ENCODE data around the gene OPN4. TPM values are rescaled to one million over a fixed set of nuclear protein-coding genes. Genes with fewer than 3 reads are reported as not detected.

The OPN4 gene
- total RNA-seq, 1 experiment from 2014 or later, result not detected

DNA sequence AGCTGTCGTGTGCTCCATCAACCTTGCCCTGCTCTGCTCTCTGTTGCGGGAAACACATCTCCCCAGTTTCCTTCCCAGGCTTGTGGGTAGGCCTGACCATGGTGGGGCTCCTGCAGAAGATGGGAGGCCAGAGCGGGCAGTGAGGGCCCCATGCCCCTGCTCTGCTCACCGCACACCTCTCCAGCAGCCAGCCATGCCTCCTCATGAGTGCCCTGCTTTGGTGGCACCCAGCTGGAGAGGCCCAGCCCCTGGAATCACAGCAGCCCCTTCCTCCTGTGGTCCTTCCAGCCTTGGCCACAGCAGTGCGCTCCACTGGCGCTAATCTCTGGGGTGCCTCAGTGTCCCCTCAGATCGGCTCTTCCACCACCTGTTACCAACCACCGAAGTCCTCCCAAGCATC lies 4.2 kb upstream of the OPN4 start:
- ChIA-PET CTCF (interaction anchor here (0.6 to 0.8 kb wide), 2 partner anchors 10 to 190 kb away, joined by 3 read pairs; no protein-coding TSS in a partner anchor), POLR2A (no interaction called here)
- intact Hi-C loops (cut with micrococcal nuclease), result no loop called here
- no peak for DNase-seq (ENCODE audit: unreplicated experiment)
- Mint-ChIP-seq H3K27ac (ENCODE audit: low read depth, unreplicated experiment) (no peak overlapping the region), H3K4me1 (ENCODE audit: insufficient read depth, unreplicated experiment) (peaks cover 20% of the 10 kb centered on the region), H3K9me3 (ENCODE audit: unreplicated experiment) (no peaks in the 10 kb centered on the region), H3K4me3 (ENCODE audit: unreplicated experiment) (no peak overlapping the region), H3K27me3 (ENCODE audit: insufficient read depth, unreplicated experiment) (no peaks in the 10 kb centered on the region), H3K36me3 (ENCODE audit: insufficient read depth, unreplicated experiment) (no peaks in the 10 kb centered on the region)
- TF ChIP-seq, protein P1, sequence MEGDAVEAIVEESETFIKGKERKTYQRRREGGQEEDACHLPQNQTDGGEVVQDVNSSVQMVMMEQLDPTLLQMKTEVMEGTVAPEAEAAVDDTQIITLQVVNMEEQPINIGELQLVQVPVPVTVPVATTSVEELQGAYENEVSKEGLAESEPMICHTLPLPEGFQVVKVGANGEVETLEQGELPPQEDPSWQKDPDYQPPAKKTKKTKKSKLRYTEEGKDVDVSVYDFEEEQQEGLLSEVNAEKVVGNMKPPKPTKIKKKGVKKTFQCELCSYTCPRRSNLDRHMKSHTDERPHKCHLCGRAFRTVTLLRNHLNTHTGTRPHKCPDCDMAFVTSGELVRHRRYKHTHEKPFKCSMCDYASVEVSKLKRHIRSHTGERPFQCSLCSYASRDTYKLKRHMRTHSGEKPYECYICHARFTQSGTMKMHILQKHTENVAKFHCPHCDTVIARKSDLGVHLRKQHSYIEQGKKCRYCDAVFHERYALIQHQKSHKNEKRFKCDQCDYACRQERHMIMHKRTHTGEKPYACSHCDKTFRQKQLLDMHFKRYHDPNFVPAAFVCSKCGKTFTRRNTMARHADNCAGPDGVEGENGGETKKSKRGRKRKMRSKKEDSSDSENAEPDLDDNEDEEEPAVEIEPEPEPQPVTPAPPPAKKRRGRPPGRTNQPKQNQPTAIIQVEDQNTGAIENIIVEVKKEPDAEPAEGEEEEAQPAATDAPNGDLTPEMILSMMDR (IDR thresholded peaks at IDR 0.05; ENCODE audit: unreplicated experiment), result no peak
- BruUV-seq (replicated peaks), result no TSS peak

DNA sequence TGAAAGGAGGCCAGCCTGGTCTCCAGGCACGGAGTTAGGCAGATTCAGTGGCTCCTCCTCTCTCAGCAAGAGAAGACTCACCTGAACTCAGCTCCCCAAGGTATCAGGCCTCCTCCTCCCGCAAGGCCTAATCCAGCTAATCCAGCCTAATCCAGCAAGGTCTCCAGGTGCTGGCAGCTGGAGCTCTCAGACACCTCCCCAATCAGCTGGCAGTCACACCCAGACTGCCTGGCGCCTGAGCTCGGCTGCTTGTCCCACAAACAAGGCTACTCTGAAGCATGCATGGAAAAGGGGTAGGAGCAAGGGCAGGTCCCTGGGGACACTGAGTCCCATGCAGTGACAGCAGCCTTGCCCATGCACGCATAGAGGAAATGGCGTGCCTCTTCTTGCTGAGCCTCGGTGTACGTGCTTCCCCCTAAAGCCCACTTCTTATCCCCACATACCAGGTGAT lies 3.3 kb upstream of the OPN4 start:
- H3K9me3 Mint-ChIP-seq (ENCODE audit: unreplicated experiment), result no peaks in the 10 kb centered on the region

DNA sequence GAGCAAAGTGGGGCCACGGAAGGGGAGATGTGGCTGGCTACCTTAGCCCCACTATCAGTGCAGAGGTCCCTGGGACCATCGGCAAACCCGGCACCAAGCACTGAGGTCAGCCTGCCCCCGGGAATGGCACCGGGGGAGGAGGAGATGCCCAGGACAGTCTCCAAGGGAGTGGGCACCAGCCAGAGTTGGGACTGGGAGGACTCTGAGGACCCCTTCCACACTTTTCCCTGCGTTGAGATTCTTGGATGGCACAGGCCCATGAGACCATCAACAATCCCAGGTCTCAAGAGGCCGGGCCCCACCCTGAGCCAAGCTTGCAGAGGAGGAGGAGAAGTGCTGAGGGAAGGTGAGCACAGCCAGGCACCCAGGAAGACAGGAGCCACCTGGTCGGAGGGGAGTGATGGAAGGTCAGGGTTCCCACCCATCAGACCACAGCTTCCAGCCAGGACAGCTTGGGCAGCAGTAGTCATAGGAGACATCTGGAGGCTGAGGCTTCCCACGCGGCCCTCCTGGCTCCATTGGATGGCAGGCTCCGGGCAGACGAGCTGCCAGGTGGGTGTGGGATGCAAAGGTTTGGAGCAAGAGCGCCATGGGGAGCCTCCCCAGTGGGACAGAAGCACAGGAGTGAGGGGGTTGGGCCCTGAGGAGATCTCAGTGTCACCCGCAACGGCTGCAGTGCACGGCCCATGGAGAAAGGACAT lies 2.6 kb upstream of the OPN4 start:
- Mint-ChIP-seq H3K27ac (ENCODE audit: low read depth, unreplicated experiment) (no peak overlapping the region), H3K4me1 (ENCODE audit: insufficient read depth, unreplicated experiment) (peaks cover 20% of the 10 kb centered on the region), H3K9me3 (ENCODE audit: unreplicated experiment) (no peaks in the 10 kb centered on the region), H3K36me3 (ENCODE audit: insufficient read depth, unreplicated experiment) (no peaks in the 10 kb centered on the region), H3K4me3 (ENCODE audit: unreplicated experiment) (no peak overlapping the region), H3K27me3 (ENCODE audit: insufficient read depth, unreplicated experiment) (peaks cover under 1% of the 10 kb centered on the region)
- TF ChIP-seq, protein P1 (IDR thresholded peaks at IDR 0.05; ENCODE audit: unreplicated experiment), result no peak
- ChIA-PET CTCF (interaction anchor here (1.4 kb wide), 1 partner anchor 11 kb away, joined by 4 read pairs; no protein-coding TSS in a partner anchor), POLR2A (interaction anchor here (0.6 kb wide), 1 partner anchor 38 kb away, joined by 4 read pairs; no protein-coding TSS in a partner anchor)
- intact Hi-C loops (cut with micrococcal nuclease), result no loop called here
- no TSS peak for BruUV-seq (replicated peaks)
- no peak for DNase-seq (ENCODE audit: unreplicated experiment)

More for the DNA sequence above, 3.3 kb upstream of the OPN4 start:
- no TSS peak for BruUV-seq (replicated peaks)
- intact Hi-C loops (cut with micrococcal nuclease), result no loop called here
- Mint-ChIP-seq H3K27me3 (ENCODE audit: insufficient read depth, unreplicated experiment) (no peaks in the 10 kb centered on the region), H3K4me3 (ENCODE audit: unreplicated experiment) (no peak overlapping the region), H3K4me1 (ENCODE audit: insufficient read depth, unreplicated experiment) (peaks cover 20% of the 10 kb centered on the region), H3K27ac (ENCODE audit: low read depth, unreplicated experiment) (no peak overlapping the region), H3K36me3 (ENCODE audit: insufficient read depth, unreplicated experiment) (no peaks in the 10 kb centered on the region)
- ChIA-PET POLR2A (no interaction called here), CTCF (no interaction called here)
- no peak for DNase-seq (ENCODE audit: unreplicated experiment)
- TF ChIP-seq, protein P1 (IDR thresholded peaks at IDR 0.05; ENCODE audit: unreplicated experiment), result no peak

DNA sequence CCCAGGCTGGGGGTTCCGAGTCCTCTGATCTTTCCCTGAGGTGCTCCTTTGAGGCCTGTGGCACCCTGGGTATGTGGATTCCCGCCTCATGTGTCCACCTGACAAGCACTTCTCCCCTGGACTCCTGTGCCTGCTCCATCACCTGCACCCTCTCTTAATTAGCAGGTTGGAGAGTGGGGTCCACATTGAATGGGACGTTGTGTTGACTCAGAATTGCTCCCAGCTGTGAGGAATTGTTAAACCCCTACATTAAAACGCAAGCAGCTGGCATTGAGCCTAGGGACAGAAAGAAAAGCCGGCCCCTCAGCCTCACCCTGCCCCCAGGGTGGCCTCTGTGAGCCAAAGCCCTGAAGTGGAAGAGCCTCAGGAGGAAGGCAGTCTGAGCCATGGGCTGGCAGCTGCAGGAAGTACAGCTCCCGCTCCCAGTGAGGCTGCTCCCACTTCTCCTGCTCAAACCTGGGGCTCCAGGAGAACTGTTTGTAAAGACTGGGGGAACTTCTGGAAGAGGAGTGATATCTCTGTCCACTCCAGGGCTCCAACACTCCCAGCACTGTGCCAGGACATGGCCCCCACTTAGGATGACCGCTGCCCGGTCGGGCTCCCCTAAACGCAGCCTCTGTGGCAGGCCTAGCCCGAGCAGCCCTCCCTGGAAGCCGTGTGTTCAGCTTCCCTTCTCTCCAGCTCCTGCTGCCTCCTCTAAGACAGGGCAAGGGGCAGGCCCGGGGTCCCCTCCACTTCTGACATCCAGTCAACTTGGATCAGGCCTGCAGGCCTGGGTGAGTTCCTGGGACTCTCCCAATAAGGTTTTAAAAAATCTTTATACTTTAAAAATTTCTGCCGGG lies 1.8 kb upstream of the OPN4 start:
- H3K9me3 Mint-ChIP-seq (ENCODE audit: unreplicated experiment), result no peaks in the 10 kb centered on the region
- H3K4me3 Mint-ChIP-seq (ENCODE audit: unreplicated experiment), result no peak overlapping the region
- BruUV-seq (replicated peaks), result no TSS peak
- CTCF ChIA-PET, result interaction anchor here (0.8 to 1.4 kb wide), 2 partner anchors 10 kb away, joined by 3 to 4 read pairs; no protein-coding TSS in a partner anchor
- H3K36me3 Mint-ChIP-seq (ENCODE audit: insufficient read depth, unreplicated experiment), result no peaks in the 10 kb centered on the region
- TF ChIP-seq, protein P1 (IDR thresholded peaks at IDR 0.05; ENCODE audit: unreplicated experiment), result no peak
- H3K27me3 Mint-ChIP-seq (ENCODE audit: insufficient read depth, unreplicated experiment), result peaks cover 8% of the 10 kb centered on the region
- H3K27ac Mint-ChIP-seq (ENCODE audit: low read depth, unreplicated experiment), result no peak overlapping the region
- intact Hi-C loops (cut with micrococcal nuclease), result no loop called here
- peaks cover 24% of the 10 kb centered on the region for H3K4me1 Mint-ChIP-seq (ENCODE audit: insufficient read depth, unreplicated experiment)
- peak; percentile 19 for DNase-seq (ENCODE audit: unreplicated experiment)
- POLR2A ChIA-PET, result interaction anchor here (0.6 kb wide), 1 partner anchor 39 kb away, joined by 4 read pairs; no protein-coding TSS in a partner anchor
